SK-N-SH (cell line): ENCODE results near the gene MGAT4A. TPM values are rescaled to one million over a fixed set of nuclear protein-coding genes. Genes with fewer than 3 reads are reported as not detected.
A peak's percentile ranks its signal among the peaks of the same experiment; 100 is the strongest.

Experiments used
- CTCF ChIA-PET: fragments of 300-600, 350-600 bp; formaldehyde crosslinking; extraction: SDS; loops from one replicate; lab custom pipeline; 2021; lab: Yijun Ruan, JAX
- POLR2A ChIA-PET: fragments of 350-600 bp; sonication (Branson Sonifier 250); formaldehyde crosslinking; extraction: SDS; loops from one replicate; lab custom pipeline; 2020; ENCODE audit warnings: antibody characterized with exemption, inconsistent platforms; lab: Yijun Ruan, JAX
- DNase-seq: peaks from one replicate; pipeline ENCODE4 v3.0.0; 2012
- H2AFZ ChIP-seq: fragments of 200-600 bp; sonication (generic); 2 replicates; pipeline ENCODE4 v1.8.1; 2016; ENCODE audit warnings: antibody characterized with exemption, mild to moderate bottlenecking, low read depth
- H3F3A ChIP-seq: fragments of 200-600 bp; sonication (generic); replicated peaks from 2 replicates; pipeline ENCODE3; 2016; ENCODE audit warnings: antibody characterized with exemption, mild to moderate bottlenecking; ENCODE audit not compliant: insufficient read depth
- H3K27ac ChIP-seq, 2 experiments: fragments of 200-500 bp in 1 of 2; fragments of 200-600 bp in 1 of 2; sonication (Bioruptor generic) in 1 of 2; sonication (generic), shearing (Covaris generic) in 1 of 2; 2 replicates each; pipeline versions ENCODE4 v1.5.1 to v1.6.1; 2014 to 2016; ENCODE audit warnings: low read depth in 2 of 2, inconsistent platforms in 1 of 2, low read length in 1 of 2, mild to moderate bottlenecking in 1 of 2, mixed read lengths in 1 of 2
- H3K27me3 ChIP-seq: fragments of 200-600 bp; sonication (generic), shearing (Covaris generic); 2 replicates; pipeline ENCODE4 v1.6.1; 2016; ENCODE audit warnings: mixed run types; ENCODE audit not compliant: insufficient read depth
- H3K36me3 ChIP-seq, 2 experiments: fragments of 200-500 bp in 1 of 2; fragments of 200-600 bp in 1 of 2; sonication (Bioruptor generic) in 1 of 2; sonication (generic) in 1 of 2; replicated peaks in 1 of 2; 2 replicates each; pipeline versions ENCODE3 to v1.5.1; 2014 to 2016; ENCODE audit warnings: low read length in 1 of 2, mild to moderate bottlenecking in 1 of 2; ENCODE audit not compliant: insufficient read depth in 2 of 2, control insufficient read depth in 1 of 2
- H3K4me1 ChIP-seq, 2 experiments: fragments of 200-500 bp in 1 of 2; fragments of 200-600 bp in 1 of 2; sonication (Bioruptor generic) in 1 of 2; sonication (generic), shearing (Covaris generic) in 1 of 2; 2 replicates each; pipeline versions ENCODE4 v1.5.1 to v1.6.1; 2014 to 2016; ENCODE audit warnings: low read depth in 1 of 2, low read length in 1 of 2, mixed run types in 1 of 2; ENCODE audit not compliant: insufficient read depth in 2 of 2, control insufficient read depth in 1 of 2
- H3K4me2 ChIP-seq: fragments of 200-600 bp; sonication (generic), shearing (Covaris generic); 2 replicates; pipeline ENCODE4 v1.6.1; 2017; ENCODE audit warnings: mixed run types
- H3K4me3 ChIP-seq, 2 experiments: fragments of 200-500 bp in 1 of 2; fragments of 200-600 bp in 1 of 2; sonication (Bioruptor generic) in 1 of 2; sonication (generic), shearing (Covaris generic) in 1 of 2; 2 replicates each; pipeline versions ENCODE4 v1.5.1 to v1.8.1; 2014 to 2016; ENCODE audit warnings: low read depth in 2 of 2, inconsistent platforms in 1 of 2, low read length in 1 of 2, mild to moderate bottlenecking in 1 of 2, mixed read lengths in 1 of 2, moderate library complexity in 1 of 2
- H3K79me2 ChIP-seq: fragments of 200-600 bp; sonication (generic); 2 replicates; pipeline ENCODE4 v1.8.1; 2017; ENCODE audit warnings: mild to moderate bottlenecking; ENCODE audit not compliant: insufficient read depth
- H3K9ac ChIP-seq: fragments of 200-600 bp; sonication (generic); 2 replicates; pipeline ENCODE4 v1.6.1; 2017; ENCODE audit warnings: mixed run types
- H3K9me2 ChIP-seq: fragments of 200-600 bp; sonication (generic); 2 replicates; pipeline ENCODE4 v1.6.1; 2017; ENCODE audit warnings: mixed run types
- H3K9me3 ChIP-seq: fragments of 200-600 bp; sonication (generic); 2 replicates; pipeline ENCODE4 v1.6.1; 2017; ENCODE audit warnings: mixed run types, mild to moderate bottlenecking, moderate library complexity
- H4K20me1 ChIP-seq: fragments of 200-600 bp; sonication (generic); 2 replicates; pipeline ENCODE4 v1.6.1; 2017; ENCODE audit warnings: mild to moderate bottlenecking, mixed run types; ENCODE audit not compliant: insufficient read depth
- EP300 ChIP-seq, 2 experiments: IDR thresholded peaks; 2 replicates each; pipeline versions ENCODE4 v1.4.0 to v1.6.1; 2012; ENCODE audit warnings: borderline replicate concordance in 1 of 2, low read depth in 1 of 2, low read length in 1 of 2
- FOSL2 ChIP-seq: IDR thresholded peaks from 2 replicates; pipeline ENCODE4 v1.4.0; 2012; ENCODE audit warnings: low read depth, mild to moderate bottlenecking, moderate library complexity, borderline replicate concordance
- FOXJ3 ChIP-seq: sonication (generic); formaldehyde crosslinking; IDR thresholded peaks from 2 replicates; pipeline ENCODE4 v1.5.1; 2020; ENCODE audit warnings: mild to moderate bottlenecking, missing genetic modification reagents
- FOXM1 ChIP-seq: IDR thresholded peaks from 2 replicates; pipeline ENCODE4 v1.4.0; 2012; ENCODE audit warnings: low read depth, mild to moderate bottlenecking
- GABPA ChIP-seq: IDR thresholded peaks from 2 replicates; pipeline ENCODE4 v1.4.0; 2012; ENCODE audit warnings: low read depth, mild to moderate bottlenecking
- JUND ChIP-seq: IDR thresholded peaks from 2 replicates; pipeline ENCODE4 v1.4.0; 2012
- MEF2A ChIP-seq: IDR thresholded peaks from 2 replicates; pipeline ENCODE4 v1.4.0; 2012; ENCODE audit warnings: low read depth, borderline replicate concordance
- NFIC ChIP-seq: IDR thresholded peaks from 2 replicates; pipeline ENCODE4 v1.4.0; 2012; ENCODE audit warnings: borderline replicate concordance
- POLR2AphosphoS5 ChIP-seq: IDR thresholded peaks from 2 replicates; pipeline ENCODE4 v1.6.1; 2012; ENCODE audit warnings: low read depth, low read length
- RAD21 ChIP-seq: IDR thresholded peaks from 2 replicates; pipeline ENCODE4 v1.6.1; 2012; ENCODE audit warnings: mild to moderate bottlenecking, low read length
- RFX5 ChIP-seq: IDR thresholded peaks from 2 replicates; pipeline ENCODE4 v1.6.1; 2012; ENCODE audit warnings: mild to moderate bottlenecking, improper control_type of control experiment, low read length
- RXRA ChIP-seq: IDR thresholded peaks from 2 replicates; pipeline ENCODE4 v1.4.0; 2012; ENCODE audit warnings: low read depth, mild to moderate bottlenecking, borderline replicate concordance
- SMC3 ChIP-seq: IDR thresholded peaks from 2 replicates; pipeline ENCODE4 v1.6.1; 2012; ENCODE audit warnings: low read depth, low read length, improper control_type of control experiment
- TAF1 ChIP-seq: IDR thresholded peaks from 2 replicates; pipeline ENCODE4 v1.6.1; 2012; ENCODE audit warnings: low read depth, mild to moderate bottlenecking, low read length, moderate library complexity, borderline replicate concordance
- TCF12 ChIP-seq: IDR thresholded peaks from 2 replicates; pipeline ENCODE4 v1.4.0; 2012
- TEAD4 ChIP-seq: IDR thresholded peaks from 2 replicates; pipeline ENCODE4 v1.4.0; 2012; ENCODE audit warnings: mild to moderate bottlenecking, borderline replicate concordance; ENCODE audit not compliant: insufficient read depth
- YY1 ChIP-seq: IDR thresholded peaks from 2 replicates; pipeline ENCODE4 v1.4.0; 2012; ENCODE audit warnings: low read depth, mild to moderate bottlenecking
- WGBS: methylation state at CpG from one replicate; pipeline ENCODE4 v1.1.6; 2017; ENCODE audit warnings: low lambda C conversion rate; 5-methylcytosine and 5-hydroxymethylcytosine counted together
- polyA plus RNA-seq, 3 experiments: library from polyadenylated mRNA; depleted of rRNA; stranded (reverse); fragments of >200 nt; gene quantifications; 2 replicates each; pipeline ENCODE4 v1.2.3, GENCODE V29; 2012
- TF ChIP-seq, protein P1 (sequence below): IDR thresholded peaks from 2 replicates; pipeline ENCODE4; 2012
- TF ChIP-seq, protein P2 (sequence below): IDR thresholded peaks from 2 replicates; pipeline ENCODE4 v1.4.0; 2012; ENCODE audit warnings: low read depth, borderline replicate concordance
- TF ChIP-seq, protein P3 (sequence below): IDR thresholded peaks from 2 replicates; pipeline ENCODE4 v1.4.0; 2012; ENCODE audit warnings: low read depth
- TF ChIP-seq, protein P4 (sequence below): IDR thresholded peaks from 2 replicates; pipeline ENCODE4 v1.4.0; 2012; ENCODE audit warnings: low read depth, borderline replicate concordance
- TF ChIP-seq, protein P5 (sequence below): fragments of 200-600 bp; sonication (generic); IDR thresholded peaks from 2 replicates; pipeline ENCODE4 v1.6.1; 2017; ENCODE audit warnings: antibody characterized with exemption, mild to moderate bottlenecking, moderate library complexity

The MGAT4A gene
- polyA plus RNA-seq, 1 of the 3 experiments (the other 2 are of a cell fraction): 0.07 TPM

DNA sequence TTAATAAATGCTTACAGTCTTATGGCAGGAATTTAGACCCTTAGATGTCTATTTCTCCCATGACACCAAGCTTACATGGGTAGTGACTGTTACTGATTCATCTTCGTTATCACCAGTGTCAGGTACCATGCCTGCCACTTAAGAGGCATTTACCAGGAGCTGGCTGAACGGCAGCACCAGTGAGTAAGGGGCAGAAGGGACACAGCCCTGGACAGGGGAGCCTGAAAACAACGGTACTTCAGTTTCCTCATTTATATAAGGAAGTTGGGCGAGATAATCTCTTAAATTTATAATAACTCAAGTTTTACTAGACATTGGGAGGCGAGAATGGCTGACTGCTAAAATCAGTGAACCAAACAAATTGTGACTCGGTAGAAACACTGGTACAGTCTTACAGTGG, 123.8 kb downstream of the MGAT4A start:
- H2AFZ ChIP-seq: no peak overlapping the region
- peak overlapping the region; percentile 79 to 98 for H3K4me3 ChIP-seq
- H3K9me3 ChIP-seq: no peaks in the 10 kb centered on the region
- H3K4me2 ChIP-seq: peak overlapping the region; percentile 71
- ChIA-PET POLR2A (no interaction called here), CTCF (interaction anchor here (1.1 kb wide), 1 partner anchor 195 kb away, joined by 3 read pairs; no protein-coding TSS in a partner anchor)
- H3K36me3 ChIP-seq: peaks cover 28 to 33% of the 10 kb centered on the region in 2 experiments
- WGBS: 36% methylated on average over 6 of the region's 6 CpGs
- H3K79me2 ChIP-seq: peaks cover 77% of the 10 kb centered on the region
- H3F3A ChIP-seq: no peaks in the 10 kb centered on the region
- no peaks in the 10 kb centered on the region for H3K27me3 ChIP-seq
- peak overlapping the region; percentile 93; the same call in 1 of the 2 replicates for H3K9ac ChIP-seq
- no peaks in the 10 kb centered on the region; the same call in 1 of the 2 replicates for H4K20me1 ChIP-seq
- no peak for DNase-seq
- H3K4me1 ChIP-seq: peaks cover 5 to 58% of the 10 kb centered on the region in 2 experiments; a peak in 3 of 4 replicates
- H3K27ac ChIP-seq: no peak overlapping the region; a peak in 1 of 4 replicates
- no peaks in the 10 kb centered on the region for H3K9me2 ChIP-seq
- TF ChIP-seq YY1 (no peak), POLR2AphosphoS5 (no peak), FOSL2 (no peak), RAD21 (no peak), TEAD4 (no peak), FOXJ3 (no peak), SMC3 (no peak), FOXM1 (no peak), RXRA (no peak), GABPA (no peak), RFX5 (no peak)
- TF ChIP-seq, protein P1, sequence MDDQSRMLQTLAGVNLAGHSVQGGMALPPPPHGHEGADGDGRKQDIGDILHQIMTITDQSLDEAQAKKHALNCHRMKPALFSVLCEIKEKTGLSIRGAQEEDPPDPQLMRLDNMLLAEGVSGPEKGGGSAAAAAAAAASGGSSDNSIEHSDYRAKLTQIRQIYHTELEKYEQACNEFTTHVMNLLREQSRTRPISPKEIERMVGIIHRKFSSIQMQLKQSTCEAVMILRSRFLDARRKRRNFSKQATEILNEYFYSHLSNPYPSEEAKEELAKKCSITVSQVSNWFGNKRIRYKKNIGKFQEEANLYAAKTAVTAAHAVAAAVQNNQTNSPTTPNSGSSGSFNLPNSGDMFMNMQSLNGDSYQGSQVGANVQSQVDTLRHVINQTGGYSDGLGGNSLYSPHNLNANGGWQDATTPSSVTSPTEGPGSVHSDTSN: no peak
- TF ChIP-seq, protein P2, sequence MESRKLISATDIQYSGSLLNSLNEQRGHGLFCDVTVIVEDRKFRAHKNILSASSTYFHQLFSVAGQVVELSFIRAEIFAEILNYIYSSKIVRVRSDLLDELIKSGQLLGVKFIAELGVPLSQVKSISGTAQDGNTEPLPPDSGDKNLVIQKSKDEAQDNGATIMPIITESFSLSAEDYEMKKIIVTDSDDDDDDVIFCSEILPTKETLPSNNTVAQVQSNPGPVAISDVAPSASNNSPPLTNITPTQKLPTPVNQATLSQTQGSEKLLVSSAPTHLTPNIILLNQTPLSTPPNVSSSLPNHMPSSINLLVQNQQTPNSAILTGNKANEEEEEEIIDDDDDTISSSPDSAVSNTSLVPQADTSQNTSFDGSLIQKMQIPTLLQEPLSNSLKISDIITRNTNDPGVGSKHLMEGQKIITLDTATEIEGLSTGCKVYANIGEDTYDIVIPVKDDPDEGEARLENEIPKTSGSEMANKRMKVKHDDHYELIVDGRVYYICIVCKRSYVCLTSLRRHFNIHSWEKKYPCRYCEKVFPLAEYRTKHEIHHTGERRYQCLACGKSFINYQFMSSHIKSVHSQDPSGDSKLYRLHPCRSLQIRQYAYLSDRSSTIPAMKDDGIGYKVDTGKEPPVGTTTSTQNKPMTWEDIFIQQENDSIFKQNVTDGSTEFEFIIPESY: no peak

DNA sequence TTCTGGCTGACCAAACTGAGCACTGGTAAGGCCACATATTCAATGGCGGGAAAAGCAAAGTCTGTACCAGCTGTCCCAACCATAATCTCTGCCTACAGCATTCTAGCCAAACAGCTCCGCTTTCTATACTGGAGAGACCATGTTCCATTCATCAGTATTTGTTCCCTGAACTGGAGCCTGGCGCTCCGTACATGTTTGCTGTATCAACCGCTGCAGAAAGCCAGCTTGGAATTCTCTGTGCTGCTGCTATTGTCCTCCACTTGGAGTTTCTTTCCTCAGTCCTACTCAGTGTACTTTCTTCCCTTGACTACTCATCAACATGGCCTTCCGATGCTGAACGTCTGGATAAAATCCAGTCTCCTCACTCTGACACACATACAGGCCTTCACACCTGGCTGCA, 124.5 kb downstream of the MGAT4A start:
- TF ChIP-seq TCF12 (no peak), RAD21 (no peak), TAF1 (no peak), NFIC (no peak), JUND (no peak), FOXJ3 (no peak), EP300 (IDR thresholded peaks at IDR 0.05; ENCODE audit: borderline replicate concordance in 1 of 2, low read depth in 1 of 2, low read length in 1 of 2) (no peak), TEAD4 (no peak), RXRA (no peak), YY1 (no peak), MEF2A (no peak)
- TF ChIP-seq, protein P3, sequence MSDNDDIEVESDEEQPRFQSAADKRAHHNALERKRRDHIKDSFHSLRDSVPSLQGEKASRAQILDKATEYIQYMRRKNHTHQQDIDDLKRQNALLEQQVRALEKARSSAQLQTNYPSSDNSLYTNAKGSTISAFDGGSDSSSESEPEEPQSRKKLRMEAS: no peak
- TF ChIP-seq, protein P4, sequence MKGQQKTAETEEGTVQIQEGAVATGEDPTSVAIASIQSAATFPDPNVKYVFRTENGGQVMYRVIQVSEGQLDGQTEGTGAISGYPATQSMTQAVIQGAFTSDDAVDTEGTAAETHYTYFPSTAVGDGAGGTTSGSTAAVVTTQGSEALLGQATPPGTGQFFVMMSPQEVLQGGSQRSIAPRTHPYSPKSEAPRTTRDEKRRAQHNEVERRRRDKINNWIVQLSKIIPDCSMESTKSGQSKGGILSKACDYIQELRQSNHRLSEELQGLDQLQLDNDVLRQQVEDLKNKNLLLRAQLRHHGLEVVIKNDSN: no peak
- TF ChIP-seq, protein P5, sequence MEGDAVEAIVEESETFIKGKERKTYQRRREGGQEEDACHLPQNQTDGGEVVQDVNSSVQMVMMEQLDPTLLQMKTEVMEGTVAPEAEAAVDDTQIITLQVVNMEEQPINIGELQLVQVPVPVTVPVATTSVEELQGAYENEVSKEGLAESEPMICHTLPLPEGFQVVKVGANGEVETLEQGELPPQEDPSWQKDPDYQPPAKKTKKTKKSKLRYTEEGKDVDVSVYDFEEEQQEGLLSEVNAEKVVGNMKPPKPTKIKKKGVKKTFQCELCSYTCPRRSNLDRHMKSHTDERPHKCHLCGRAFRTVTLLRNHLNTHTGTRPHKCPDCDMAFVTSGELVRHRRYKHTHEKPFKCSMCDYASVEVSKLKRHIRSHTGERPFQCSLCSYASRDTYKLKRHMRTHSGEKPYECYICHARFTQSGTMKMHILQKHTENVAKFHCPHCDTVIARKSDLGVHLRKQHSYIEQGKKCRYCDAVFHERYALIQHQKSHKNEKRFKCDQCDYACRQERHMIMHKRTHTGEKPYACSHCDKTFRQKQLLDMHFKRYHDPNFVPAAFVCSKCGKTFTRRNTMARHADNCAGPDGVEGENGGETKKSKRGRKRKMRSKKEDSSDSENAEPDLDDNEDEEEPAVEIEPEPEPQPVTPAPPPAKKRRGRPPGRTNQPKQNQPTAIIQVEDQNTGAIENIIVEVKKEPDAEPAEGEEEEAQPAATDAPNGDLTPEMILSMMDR: no peak
- H3K79me2 ChIP-seq: peaks cover 74% of the 10 kb centered on the region
- H3K27me3 ChIP-seq: no peaks in the 10 kb centered on the region
- ChIA-PET POLR2A (no interaction called here), CTCF (interaction anchor here (1.3 to 2.3 kb wide), 2 partner anchors 38 to 193 kb away, joined by 3 to 9 read pairs; no protein-coding TSS in a partner anchor)
- H3K4me2 ChIP-seq: peak overlapping the region; percentile 71
- H3K4me3 ChIP-seq: peak overlapping the region in 1 of 2 experiments; percentile 98; a peak in 1 of 4 replicates
- H3F3A ChIP-seq: no peaks in the 10 kb centered on the region
- 93% methylated on average over 7 of the region's 7 CpGs for WGBS
- H3K9me2 ChIP-seq: no peaks in the 10 kb centered on the region
- H3K9me3 ChIP-seq: no peaks in the 10 kb centered on the region
- H4K20me1 ChIP-seq: no peaks in the 10 kb centered on the region; the same call in 1 of the 2 replicates
- H3K9ac ChIP-seq: no peak overlapping the region
- DNase-seq: no peak
- H3K4me1 ChIP-seq: peaks cover 5 to 58% of the 10 kb centered on the region in 2 experiments; a peak in 3 of 4 replicates
- peak overlapping the region in 1 of 2 experiments; percentile 74; a peak in 2 of 4 replicates for H3K27ac ChIP-seq
- H3K36me3 ChIP-seq: peaks cover 28 to 34% of the 10 kb centered on the region in 2 experiments
- H2AFZ ChIP-seq: no peak overlapping the region
